GM12891 (cell line): ENCODE measurements around the gene MFAP1.

Experiments used
- PAX5 ChIP-seq: IDR thresholded peaks from 2 replicates; pipeline ENCODE4 v1.6.1; 2011; ENCODE audit warnings: low read length, moderate library complexity, mild to moderate bottlenecking; ENCODE audit not compliant: insufficient read depth, severe bottlenecking
- POLR2A ChIP-seq: IDR thresholded peaks from 2 replicates; pipeline ENCODE4 v1.6.1; 2011; ENCODE audit warnings: low read depth, low read length, control low read depth
- POLR2AphosphoS5 ChIP-seq: IDR thresholded peaks from 2 replicates; pipeline ENCODE4 v1.6.1; 2011; ENCODE audit warnings: low read depth, low read length, control low read depth
- POU2F2 ChIP-seq: IDR thresholded peaks from 2 replicates; pipeline ENCODE4 v1.6.1; 2011; ENCODE audit warnings: low read depth, mild to moderate bottlenecking, control low read depth, low read length, moderate library complexity
- SPI1 ChIP-seq: IDR thresholded peaks from 2 replicates; pipeline ENCODE4 v1.6.1; 2011; ENCODE audit warnings: low read depth, low read length, control low read depth
- TAF1 ChIP-seq: IDR thresholded peaks from 2 replicates; pipeline ENCODE4 v1.6.1; 2011; ENCODE audit warnings: low read depth, low read length, control low read depth

GRCh38 chr15:43867096-43867495 is 42.6 kb upstream of the MFAP1 start:
- TF ChIP-seq TAF1 (no peak), POLR2AphosphoS5 (no peak), POLR2A (no peak), SPI1 (no peak), PAX5 (no peak), POU2F2 (no peak)
